Measurements from ENCODE around the gene PRCC.

PRCC gene

DNA sequence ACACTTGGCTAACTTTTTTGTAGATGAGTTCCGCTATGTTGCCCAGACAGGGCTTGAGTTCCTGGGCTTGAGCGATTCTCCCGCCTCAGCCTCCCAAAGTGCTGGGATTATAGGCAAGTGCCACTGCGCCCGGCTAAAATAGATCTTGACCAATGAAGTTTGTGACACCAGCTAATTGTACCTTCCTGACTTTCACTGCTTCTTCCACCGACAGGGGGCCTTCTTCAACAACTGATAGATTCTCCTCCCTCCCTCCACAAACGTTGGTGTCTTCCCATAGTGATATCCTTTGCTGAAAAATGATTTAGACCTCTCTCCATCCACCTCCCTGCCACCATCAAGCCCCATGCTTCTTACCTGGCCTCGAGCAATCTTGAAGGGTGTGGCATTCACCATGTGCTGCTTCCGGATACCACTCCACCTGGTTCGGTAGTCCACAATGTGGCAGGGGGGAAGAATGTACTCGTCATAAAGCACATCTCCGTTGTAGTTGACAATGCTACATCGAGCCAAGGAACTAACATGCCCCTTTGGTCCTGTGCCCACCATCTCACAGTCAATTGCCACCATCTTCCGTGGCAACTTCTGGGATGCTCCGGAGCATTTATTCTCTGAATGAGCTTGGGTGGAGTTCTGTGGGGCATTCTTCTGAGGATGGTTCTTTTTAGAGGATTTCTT lies 40.6 kb upstream of the PRCC start:
- ChIA-PET POLR2A (interaction anchor here (0.8 to 7.4 kb wide), 18 partner anchors 11 to 164 kb away, joined by 3 to 137 read pairs (median 8); partner anchors contain the start of genes CRABP2, HDGF, INSRR and MRPL24), CTCF (interaction anchor here (0.7 to 5.2 kb wide), 50 partner anchors 9 to 218 kb away, joined by 3 to 335 read pairs (median 6); partner anchors contain the start of genes CRABP2, HDGF, INSRR and LRRC71)
- DNase-seq (ENCODE audit: extremely low spot score) = peak; percentile 71
- TF ChIP-seq SP1 (IDR thresholded peaks at IDR 0.05) (no peak), FOXK2 (IDR thresholded peaks at IDR 0.05) (no peak), TARDBP (IDR thresholded peaks at IDR 0.05) (no peak), ELF4 (IDR thresholded peaks at IDR 0.05) (no peak), HDGF (IDR thresholded peaks at IDR 0.05; ENCODE audit: borderline replicate concordance) (no peak), L3MBTL2 (conservative IDR thresholded peaks at IDR 0.05) (peak; percentile 61; the same call in 1 of the 2 replicates), FOXM1 (IDR thresholded peaks at IDR 0.05; ENCODE audit: borderline replicate concordance) (no peak), FOXA1 (IDR thresholded peaks at IDR 0.05) (no peak), LEF1 (IDR thresholded peaks at IDR 0.05; ENCODE audit: borderline replicate concordance) (no peak)

DNA sequence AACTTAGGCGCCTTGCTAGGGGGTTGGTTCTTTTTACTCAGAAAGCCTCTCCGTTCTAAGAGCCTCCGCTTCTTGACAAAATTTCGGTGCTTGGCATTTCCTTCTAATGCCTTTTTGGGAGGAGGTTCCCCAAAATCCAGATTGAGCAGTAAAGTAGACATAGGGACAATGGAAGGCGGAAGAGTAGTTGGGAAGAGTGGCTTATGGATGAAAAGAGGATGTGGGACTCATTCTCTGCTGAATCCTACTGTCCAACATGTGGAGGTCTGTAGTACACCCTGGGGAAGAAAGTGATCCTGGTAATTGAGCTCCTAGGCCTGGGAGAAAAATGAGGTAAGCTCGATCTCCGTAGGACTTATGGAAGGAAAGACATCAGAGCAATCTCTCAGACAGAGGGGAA lies 39.8 kb upstream of the PRCC start:
- TF ChIP-seq L3MBTL2 (conservative IDR thresholded peaks at IDR 0.05) = no peak
- no peak for TF ChIP-seq BHLHE40 (IDR thresholded peaks at IDR 0.05; ENCODE audit: borderline replicate concordance)
- TF ChIP-seq SP1 (IDR thresholded peaks at IDR 0.05) = no peak
- TF ChIP-seq LEF1 (IDR thresholded peaks at IDR 0.05; ENCODE audit: borderline replicate concordance) = no peak
- no peak for TF ChIP-seq FOXK2 (IDR thresholded peaks at IDR 0.05)
- no peak for TF ChIP-seq TARDBP (IDR thresholded peaks at IDR 0.05)
- TF ChIP-seq HDGF (IDR thresholded peaks at IDR 0.05; ENCODE audit: borderline replicate concordance) = no peak
- TF ChIP-seq CTBP1 (IDR thresholded peaks at IDR 0.05; ENCODE audit: borderline replicate concordance) = no peak
- TF ChIP-seq SUZ12 (IDR thresholded peaks at IDR 0.05) = no peak
- ChIA-PET POLR2A (interaction anchor here (0.8 to 7.4 kb wide), 23 partner anchors 12 to 172 kb away, joined by 3 to 137 read pairs (median 9); partner anchors contain the start of genes CRABP2, HDGF, INSRR and MRPL24), CTCF (interaction anchor here (1.0 to 5.2 kb wide), 13 partner anchors 16 to 163 kb away, joined by 3 to 335 read pairs (median 19); partner anchors contain the start of genes CRABP2, HDGF, INSRR and NTRK1)
- DNase-seq (ENCODE audit: extremely low spot score) = no peak

DNA sequence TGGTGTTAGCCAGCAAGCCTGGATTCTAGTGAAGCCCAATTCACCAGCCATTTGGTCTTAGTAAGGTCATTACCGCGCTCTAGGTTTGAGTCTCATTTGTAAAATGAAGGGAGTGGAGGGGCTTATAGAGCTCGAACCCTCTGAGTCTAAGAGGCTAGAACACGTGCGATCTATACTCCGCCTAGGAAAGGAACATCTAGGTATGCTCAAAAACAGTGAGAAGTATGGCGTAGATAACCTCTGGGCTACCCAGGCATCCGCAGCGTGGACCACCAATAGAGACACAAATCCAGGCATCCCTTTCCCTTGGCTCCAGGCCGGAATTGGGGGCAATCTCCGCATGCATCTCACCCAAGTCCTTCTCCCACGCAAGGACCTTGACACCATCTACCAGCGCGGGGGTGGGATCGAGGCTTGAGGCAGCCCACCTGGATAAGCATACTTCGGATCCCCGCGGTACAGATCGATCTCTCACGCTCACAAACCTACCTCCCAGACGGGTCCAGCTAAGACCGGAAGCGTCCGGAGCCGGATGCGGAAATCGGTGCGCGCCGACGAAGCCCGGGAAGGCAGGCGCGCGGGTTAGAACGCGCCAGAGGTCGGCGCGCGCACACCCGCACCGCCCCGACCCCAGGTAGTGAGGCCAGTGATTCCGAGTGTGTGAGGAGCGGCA lies 39.3 kb upstream of the PRCC start, which contains the start of gene METTL25B:
Gene METTL25B, plus strand, starts transcription at position 544 of the 673 bp plus-strand sequence. CDS start 636 bp downstream, outside the sequence.
- peak; percentile 85 for DNase-seq (ENCODE audit: extremely low spot score)
- ChIA-PET POLR2A (interaction anchor here (0.6 to 7.4 kb wide), 51 partner anchors 9 to 227 kb away, joined by 3 to 137 read pairs (median 5); partner anchors contain the start of genes CRABP2, HAPLN2, HDGF and INSRR), CTCF (interaction anchor here (0.6 to 5.2 kb wide), 11 partner anchors 8 to 162 kb away, joined by 3 to 335 read pairs (median 11); partner anchors contain the start of genes CRABP2, INSRR and NTRK1)
- TF ChIP-seq SP1 (IDR thresholded peaks at IDR 0.05) = no peak
- peak; percentile 58 for TF ChIP-seq L3MBTL2 (conservative IDR thresholded peaks at IDR 0.05)
- peak; percentile 57; the same call in 1 of the 2 replicates for TF ChIP-seq ELF4 (IDR thresholded peaks at IDR 0.05)

GRCh38 chr1:156728599-156729462 lies 38.5 kb upstream of the PRCC start, which contains the start of gene ISG20L2:
Gene ISG20L2 (minus strand): TSS chr1:156728766. CDS start chr1:156727652, 1,114 bp downstream.
- peak; percentile 44 for TF ChIP-seq L3MBTL2 (conservative IDR thresholded peaks at IDR 0.05)
- TF ChIP-seq, protein P1, sequence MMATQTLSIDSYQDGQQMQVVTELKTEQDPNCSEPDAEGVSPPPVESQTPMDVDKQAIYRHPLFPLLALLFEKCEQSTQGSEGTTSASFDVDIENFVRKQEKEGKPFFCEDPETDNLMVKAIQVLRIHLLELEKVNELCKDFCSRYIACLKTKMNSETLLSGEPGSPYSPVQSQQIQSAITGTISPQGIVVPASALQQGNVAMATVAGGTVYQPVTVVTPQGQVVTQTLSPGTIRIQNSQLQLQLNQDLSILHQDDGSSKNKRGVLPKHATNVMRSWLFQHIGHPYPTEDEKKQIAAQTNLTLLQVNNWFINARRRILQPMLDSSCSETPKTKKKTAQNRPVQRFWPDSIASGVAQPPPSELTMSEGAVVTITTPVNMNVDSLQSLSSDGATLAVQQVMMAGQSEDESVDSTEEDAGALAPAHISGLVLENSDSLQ (IDR thresholded peaks at IDR 0.05) = peak; percentile 13; the same call in 1 of the 2 replicates
- TF ChIP-seq ZNF384 (IDR thresholded peaks at IDR 0.05) = no peak
- peak; percentile 83 for TF ChIP-seq TARDBP (IDR thresholded peaks at IDR 0.05)
- POLR2A ChIA-PET = interaction anchor here (0.6 to 7.4 kb wide), 54 partner anchors 8 to 228 kb away, joined by 3 to 137 read pairs (median 5); partner anchors contain the start of genes CRABP2, HAPLN2, HDGF and INSRR
- peak; percentile 94 for DNase-seq (ENCODE audit: extremely low spot score)
- CTCF ChIA-PET = interaction anchor here (0.9 to 5.2 kb wide), 7 partner anchors 9 to 132 kb away, joined by 3 to 335 read pairs (median 5); partner anchors contain the start of genes CRABP2, INSRR and NTRK1

GRCh38 chr1:156733989-156734584 lies 33.2 kb upstream of the PRCC start:
- ChIA-PET POLR2A (interaction anchor here (1.0 kb wide), 2 partner anchors 45 to 69 kb away, joined by 3 to 4 read pairs; no protein-coding TSS in a partner anchor), CTCF (no interaction called here)
- TF ChIP-seq SP1 (IDR thresholded peaks at IDR 0.05) = no peak
- TF ChIP-seq ELF4 (IDR thresholded peaks at IDR 0.05) = no peak
- TF ChIP-seq BHLHE40 (IDR thresholded peaks at IDR 0.05; ENCODE audit: borderline replicate concordance) = no peak
- TF ChIP-seq CTBP1 (IDR thresholded peaks at IDR 0.05; ENCODE audit: borderline replicate concordance) = no peak
- TF ChIP-seq L3MBTL2 (conservative IDR thresholded peaks at IDR 0.05) = no peak
- TF ChIP-seq ZNF384 (IDR thresholded peaks at IDR 0.05) = no peak
- TF ChIP-seq FOXM1 (IDR thresholded peaks at IDR 0.05; ENCODE audit: borderline replicate concordance) = no peak
- TF ChIP-seq LEF1 (IDR thresholded peaks at IDR 0.05; ENCODE audit: borderline replicate concordance) = no peak
- TF ChIP-seq SUZ12 (IDR thresholded peaks at IDR 0.05) = no peak
- no peak for TF ChIP-seq NFRKB (IDR thresholded peaks at IDR 0.05)
- TF ChIP-seq FOXK2 (IDR thresholded peaks at IDR 0.05) = no peak
- no peak for TF ChIP-seq ARNT (IDR thresholded peaks at IDR 0.05)
- TF ChIP-seq, protein P1 (IDR thresholded peaks at IDR 0.05) = no peak
- TF ChIP-seq FOXA1 (IDR thresholded peaks at IDR 0.05) = no peak
- no peak for TF ChIP-seq TARDBP (IDR thresholded peaks at IDR 0.05)
- no peak for TF ChIP-seq HDGF (IDR thresholded peaks at IDR 0.05; ENCODE audit: borderline replicate concordance)
- DNase-seq (ENCODE audit: extremely low spot score) = no peak
